GM12878 (cell line): ENCODE data around the gene HMX3. TPM values are rescaled to one million over a fixed set of nuclear protein-coding genes. Genes with fewer than 3 reads are reported as not detected.

ENCODE experiments used
- CBX5 ChIP-seq: sonication (generic); IDR thresholded peaks from 2 replicates; pipeline ENCODE4 v1.6.1; 2016; ENCODE audit warnings: low read depth, moderate library complexity, mild to moderate bottlenecking, inconsistent platforms
- ESRRA ChIP-seq: IDR thresholded peaks from 2 replicates; pipeline ENCODE4 v1.6.1; 2012; ENCODE audit warnings: mild to moderate bottlenecking, low read length, improper control_type of control experiment
- FOS ChIP-seq: IDR thresholded peaks from 3 replicates; pipeline ENCODE4 v1.6.1; 2011; ENCODE audit warnings: borderline replicate concordance; ENCODE audit not compliant: insufficient read length; ENCODE audit errors: extremely low read depth
- GATAD2B ChIP-seq: fragments of 450-650 bp; conservative IDR thresholded peaks from 2 replicates; pipeline ENCODE4 v1.6.1; 2017; ENCODE audit warnings: low read depth, mild to moderate bottlenecking, moderate library complexity
- MAX ChIP-seq: IDR thresholded peaks from 2 replicates; pipeline ENCODE4 v1.6.1; 2012; ENCODE audit warnings: low read depth, low read length, improper control_type of control experiment
- MTA2 ChIP-seq: fragments of 450-650 bp; IDR thresholded peaks from 2 replicates; pipeline ENCODE4 v1.6.1; 2016; ENCODE audit warnings: low read depth, mild to moderate bottlenecking, moderate library complexity
- MXI1 ChIP-seq: fragments of 150-350 bp; IDR thresholded peaks from 2 replicates; pipeline ENCODE4 v1.6.1; 2011; ENCODE audit warnings: low read depth, mild to moderate bottlenecking, inconsistent platforms, low read length, improper control_type of control experiment
- NFIC ChIP-seq: IDR thresholded peaks from 2 replicates; pipeline ENCODE4 v1.6.1; 2012; ENCODE audit warnings: low read depth, mild to moderate bottlenecking, inconsistent platforms, low read length, moderate library complexity
- NR2F1 ChIP-seq: fragments of 450-650 bp; conservative IDR thresholded peaks from 2 replicates; pipeline ENCODE4 v1.6.1; 2017; ENCODE audit warnings: mild to moderate bottlenecking
- PAX8 ChIP-seq: fragments of 450-650 bp; IDR thresholded peaks from 2 replicates; pipeline ENCODE4 v1.6.1; 2017; ENCODE audit warnings: mild to moderate bottlenecking, moderate library complexity
- POU2F2 ChIP-seq: IDR thresholded peaks from 3 replicates; pipeline ENCODE4 v1.6.1; 2011; ENCODE audit warnings: low read depth, mild to moderate bottlenecking, low read length, borderline replicate concordance
- PRDM15 ChIP-seq: fragments of 450-650 bp; formaldehyde crosslinking; IDR thresholded peaks from 2 replicates; pipeline ENCODE4 v1.4.0; 2020; ENCODE audit warnings: mild to moderate bottlenecking, moderate library complexity
- SRF ChIP-seq, 2 experiments: IDR thresholded peaks; 2 replicates each; pipeline ENCODE4 v1.6.1; 2011; ENCODE audit warnings: low read depth in 2 of 2, low read length in 2 of 2, mild to moderate bottlenecking in 1 of 2, moderate library complexity in 1 of 2
- USF2 ChIP-seq: IDR thresholded peaks from 2 replicates; pipeline ENCODE4 v1.6.1; 2011; ENCODE audit warnings: low read depth, low read length, improper control_type of control experiment, borderline replicate concordance
- ZBTB4 ChIP-seq: fragments of 450-650 bp; formaldehyde crosslinking; IDR thresholded peaks from 2 replicates; pipeline ENCODE4 v1.4.0; 2022; ENCODE audit warnings: mild to moderate bottlenecking, moderate library complexity
- ZNF24 ChIP-seq: fragments of 450-650 bp; IDR thresholded peaks from 2 replicates; pipeline ENCODE4 v1.6.1; 2017; ENCODE audit warnings: antibody characterized with exemption, mild to moderate bottlenecking
- ZNF592 ChIP-seq: fragments of 450-650 bp; IDR thresholded peaks from 2 replicates; pipeline ENCODE4 v1.6.1; 2017; ENCODE audit warnings: mild to moderate bottlenecking, moderate library complexity
- ZNF622 ChIP-seq: fragments of 450-650 bp; IDR thresholded peaks from 2 replicates; pipeline ENCODE4 v1.6.1; 2017; ENCODE audit warnings: mild to moderate bottlenecking, inconsistent platforms
- polyA plus RNA-seq, 11 experiments: library from polyadenylated mRNA; depleted of rRNA in 4 of 11; unstranded in 6 of 11; stranded (reverse) in 5 of 11; fragments of >200 nt; fragmentation: Nextera tagmentation in 4 of 11; fragmentation: Illumina TruSeq in 1 of 11; extraction: Ambion mirVana in 4 of 11; extraction: Trizol in 1 of 11; gene quantifications; 1 replicate in 1 of 11; 2 replicates in 10 of 11; pipeline versions ENCODE4 v1.2.1 to v1.2.3, GENCODE V29; 2011 to 2016; ENCODE audit warnings: inconsistent platforms in 2 of 11, missing spikeins in 2 of 11, low read depth in 1 of 11
- total RNA-seq, 4 experiments: library from RNA; depleted of rRNA in 3 of 4; stranded (reverse); fragments of >200 nt in 3 of 4; fragmentation: Illumina TruSeq in 1 of 4; extraction: Trizol in 1 of 4; gene quantifications; 2 replicates each; pipeline versions ENCODE4 v1.2.1 to v1.2.3, GENCODE V29; 2013 to 2021

The HMX3 gene
- total and polyA plus RNA-seq, 10 of the 15 experiments (the other 5 are each of a cell fraction or from before 2014, with no cell fraction given) = 0.63 to 60.5 (median 15.3) TPM; not detected in 2

- no peak for TF ChIP-seq ZBTB4 (CRISPR knock-in tag)
- TF ChIP-seq SRF (IDR thresholded peaks at IDR 0.05; ENCODE audit: low read depth in 2 of 2, low read length in 2 of 2) = no peak
- TF ChIP-seq PAX8 = no peak
- TF ChIP-seq MXI1 = no peak
- no peak for TF ChIP-seq MTA2
- TF ChIP-seq NR2F1 = no peak
- no peak for TF ChIP-seq ZNF622
- no peak for TF ChIP-seq ZNF592
- no peak for TF ChIP-seq FOS
- no peak for TF ChIP-seq USF2
- no peak for TF ChIP-seq GATAD2B
- no peak for TF ChIP-seq CBX5
- no peak for TF ChIP-seq ZNF24
- no peak for TF ChIP-seq PRDM15
- TF ChIP-seq ESRRA = no peak
- TF ChIP-seq MAX = no peak
- no peak for TF ChIP-seq NFIC
- no peak for TF ChIP-seq POU2F2
- TF ChIP-seq, all 136 proteins: peak for 0
Measured at GRCh38 chr10:123109466-123109865, 26.3 kb upstream of the HMX3 start (continued).
